ENCODE data around the gene MRAS. TPM values are rescaled to one million over a fixed set of nuclear protein-coding genes. Genes with fewer than 3 reads are reported as not detected.
"Not testable (repeated sequence)": the region's sequence is repeated elsewhere in the genome, so short reads cannot be mapped to it uniquely, and the experiment has no call there.

MRAS gene
- polyA plus RNA-seq, 1 experiment: 58.3 TPM

- no peak overlapping the region for H3K27ac ChIP-seq (ENCODE audit: low read depth, low read length)
- TF ChIP-seq CTCF (IDR thresholded peaks at IDR 0.05; ENCODE audit: low read depth, low read length): no peak
- H3K4me3 ChIP-seq (ENCODE audit: low read depth, low read length): no peak overlapping the region
- ChIA-PET CTCF (interaction anchor here (0.9 to 7.4 kb wide), 4 partner anchors 8 to 512 kb away, joined by 3 to 119 read pairs (median 8); no protein-coding TSS in a partner anchor), POLR2A (no interaction called here)
- H3K9me3 ChIP-seq (ENCODE audit: control insufficient read depth, insufficient read depth, low read length): no peaks in the 10 kb centered on the region
- H3K27me3 ChIP-seq (ENCODE audit: control insufficient read depth, insufficient read depth, low read length): no peaks in the 10 kb centered on the region
- no peak for DNase-seq (ENCODE audit: low read depth, low spot score)
Observed at GRCh38 chr3:138412821-138413551, 64.6 kb downstream of the MRAS start.

- POLR2A ChIA-PET; H3K27me3 ChIP-seq (ENCODE audit: control insufficient read depth, insufficient read depth, low read length); H3K9me3 ChIP-seq (ENCODE audit: control insufficient read depth, insufficient read depth, low read length); H3K4me3 ChIP-seq (ENCODE audit: low read depth, low read length); DNase-seq (ENCODE audit: low read depth, low spot score); H3K27ac ChIP-seq (ENCODE audit: low read depth, low read length): not testable (repeated sequence)
- CTCF ChIA-PET: interaction anchor here (0.6 to 7.4 kb wide), 12 partner anchors 12 to 507 kb away, joined by 3 to 119 read pairs (median 12); no protein-coding TSS in a partner anchor
Observed at GRCh38 chr3:138416236-138416635, 67.9 kb downstream of the MRAS start.

GRCh38 chr3:138417559-138417982 lies 69.2 kb downstream of the MRAS start:
- POLR2A ChIA-PET: interaction anchor here (0.6 to 1.2 kb wide), 2 partner anchors 17 to 272 kb away, joined by 4 read pairs; partner anchors contain the start of gene ESYT3
- Histone ChIP-seq H3K27me3 (ENCODE audit: control insufficient read depth, insufficient read depth, low read length) (peaks cover 7% of the 10 kb centered on the region), H3K27ac (ENCODE audit: low read depth, low read length) (no peak overlapping the region), H3K9me3 (ENCODE audit: control insufficient read depth, insufficient read depth, low read length) (peaks cover 6% of the 10 kb centered on the region; the same call in 1 of the 2 replicates), H3K4me3 (ENCODE audit: low read depth, low read length) (no peak overlapping the region)
- peak; percentile 67 for DNase-seq (ENCODE audit: low read depth, low spot score)
- CTCF ChIA-PET: interaction anchor here (0.6 to 7.4 kb wide), 60 partner anchors 12 to 920 kb away, joined by 3 to 119 read pairs (median 5); partner anchors contain the start of genes CEP70, ESYT3 and NME9
- TF ChIP-seq CTCF (IDR thresholded peaks at IDR 0.05; ENCODE audit: low read depth, low read length): peak; percentile 98

- Histone ChIP-seq H3K27ac (ENCODE audit: low read depth, low read length) (no peak overlapping the region), H3K9me3 (ENCODE audit: control insufficient read depth, insufficient read depth, low read length) (peaks cover 6% of the 10 kb centered on the region; the same call in 1 of the 2 replicates), H3K4me3 (ENCODE audit: low read depth, low read length) (no peak overlapping the region), H3K27me3 (ENCODE audit: control insufficient read depth, insufficient read depth, low read length) (peaks cover 7% of the 10 kb centered on the region)
- no peak for DNase-seq (ENCODE audit: low read depth, low spot score)
- ChIA-PET CTCF (interaction anchor here (0.6 to 7.4 kb wide), 21 partner anchors 10 to 891 kb away, joined by 3 to 119 read pairs (median 8); partner anchors contain the start of genes CEP70 and NME9), POLR2A (interaction anchor here (0.7 kb wide), 1 partner anchor 39 kb away, joined by 4 read pairs; no protein-coding TSS in a partner anchor)
- TF ChIP-seq CTCF (IDR thresholded peaks at IDR 0.05; ENCODE audit: low read depth, low read length): no peak
Observed at GRCh38 chr3:138418601-138419206, 70.3 kb downstream of the MRAS start.

- ChIA-PET CTCF (interaction anchor here (1.5 kb wide), 1 partner anchor 95 kb away, joined by 4 read pairs; no protein-coding TSS in a partner anchor), POLR2A (no interaction called here)
- H3K4me3 ChIP-seq (ENCODE audit: low read depth, low read length): no peak overlapping the region
- H3K27me3 ChIP-seq (ENCODE audit: control insufficient read depth, insufficient read depth, low read length): peaks cover 8% of the 10 kb centered on the region
- peaks cover 6% of the 10 kb centered on the region; the same call in 1 of the 2 replicates for H3K9me3 ChIP-seq (ENCODE audit: control insufficient read depth, insufficient read depth, low read length)
- no peak for TF ChIP-seq CTCF (IDR thresholded peaks at IDR 0.05; ENCODE audit: low read depth, low read length)
- no peak for DNase-seq (ENCODE audit: low read depth, low spot score)
- H3K27ac ChIP-seq (ENCODE audit: low read depth, low read length): no peak overlapping the region
Observed at GRCh38 chr3:138423316-138423715, 74.9 kb downstream of the MRAS start.
